NCI-H510A treated with DMSO at 0.1 percent for 48 hours (cell line): ENCODE data around the gene MCU.
A peak's percentile ranks its signal among the peaks of the same experiment; 100 is the strongest.
"Not testable (repeated sequence)": the region's sequence is repeated elsewhere in the genome, so short reads cannot be mapped to it uniquely, and the experiment has no call there.

Source experiments
- DNase-seq: peaks from one replicate; lab custom pipeline; 2025; lab: John Stamatoyannopoulos, UW

Gene MCU

DNA sequence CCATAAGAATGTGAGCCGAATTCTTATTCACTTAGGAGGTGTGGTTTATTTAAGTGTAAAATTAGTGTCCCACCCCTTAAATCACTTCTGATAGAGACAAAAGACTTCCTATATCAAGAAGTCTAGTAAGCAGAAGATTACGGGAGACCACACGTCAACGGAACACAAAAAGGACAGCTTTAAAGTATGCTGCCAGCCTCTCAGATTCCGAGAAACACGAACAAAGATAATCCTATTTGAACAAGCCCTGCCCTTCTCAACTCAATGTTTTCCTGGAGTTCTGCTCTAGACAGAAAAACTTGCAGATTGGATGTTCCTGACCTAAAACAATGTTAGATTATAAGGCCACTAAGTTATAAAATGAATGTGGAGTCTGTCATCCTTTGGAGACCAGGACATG is 4.9 kb upstream of the MCU start:
- DNase-seq, result no peak

- peak; percentile 19 for DNase-seq
Measured at GRCh38 chr10:72688208-72688651, 3.7 kb upstream of the MCU start.

GRCh38 chr10:72689660-72690059 is 2.3 kb upstream of the MCU start:
- no peak for DNase-seq

DNA sequence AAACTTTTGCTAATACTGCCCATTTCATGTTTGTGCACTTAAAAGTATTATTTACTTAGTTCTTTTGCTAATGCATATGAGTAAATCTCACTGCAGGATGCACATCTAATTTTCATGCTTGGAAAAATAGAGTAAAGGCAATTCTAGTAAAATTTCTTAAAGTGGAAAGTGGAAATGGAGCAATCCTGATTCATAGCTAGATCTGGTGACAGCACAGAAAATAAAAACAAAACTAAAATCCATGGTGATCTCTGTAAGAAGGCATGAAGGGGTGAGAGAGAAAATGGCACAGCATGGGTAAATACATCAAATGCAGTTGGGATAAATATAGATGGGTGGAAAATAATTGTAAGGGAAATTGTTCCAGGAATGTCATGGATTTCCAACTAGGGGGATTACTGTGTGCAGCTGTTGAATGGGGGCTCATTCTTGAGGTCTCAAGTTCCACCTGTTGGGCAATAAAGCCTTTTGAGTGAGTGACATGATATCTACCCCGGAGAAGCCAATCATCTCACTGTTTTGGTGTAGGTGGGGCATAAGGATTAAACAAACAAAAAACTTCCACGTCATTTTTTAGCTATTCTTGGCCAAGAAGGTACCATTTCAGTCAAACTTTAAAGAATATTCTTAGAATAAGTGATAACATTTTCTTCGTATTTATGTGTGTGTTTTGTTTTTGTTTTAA is 1.7 kb upstream of the MCU start:
- no peak for DNase-seq

- no peak for DNase-seq
Measured at GRCh38 chr10:72691470-72691862, 477 bp upstream of the MCU start.

GRCh38 chr10:72692744-72692993 is 726 bp downstream of the MCU start:
- no peak for DNase-seq

DNA sequence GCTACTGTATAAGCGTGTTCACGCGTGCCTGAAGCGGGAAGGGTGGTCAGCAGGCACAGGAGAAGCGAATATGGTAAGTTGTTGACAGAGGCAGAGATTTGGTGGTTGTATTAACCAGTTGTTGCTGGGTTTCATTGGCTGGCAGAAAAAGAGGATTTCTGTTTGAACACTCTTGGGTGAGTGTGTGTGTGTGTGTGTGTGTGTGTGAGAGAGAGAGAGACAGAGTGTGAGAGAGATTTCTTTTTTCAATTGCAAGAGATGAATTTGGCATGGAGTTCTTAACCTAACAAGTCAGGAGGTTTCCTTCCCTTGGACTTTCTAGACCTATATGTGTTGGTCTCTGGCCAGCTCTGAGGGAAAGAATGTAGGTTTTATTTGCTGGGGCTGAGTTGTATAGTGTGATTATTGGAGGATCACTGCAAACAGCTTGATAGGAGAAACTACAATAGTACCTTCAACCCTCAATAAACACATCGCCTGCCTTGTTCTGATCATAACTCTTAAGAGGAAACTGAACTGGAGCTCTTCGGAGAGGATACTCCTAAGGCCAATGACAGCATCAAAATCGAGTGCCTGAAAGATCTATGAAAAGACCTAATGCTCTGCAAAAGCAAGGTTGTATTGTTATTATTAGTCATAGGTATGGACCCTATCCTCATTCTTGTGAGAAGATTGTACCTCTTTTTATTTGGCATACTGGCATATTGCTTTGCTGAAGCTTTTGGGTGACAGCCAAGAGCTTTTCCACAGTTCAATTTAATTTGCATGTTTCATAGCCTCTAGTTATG is 1.2 kb downstream of the MCU start:
- peak; percentile 16 for DNase-seq

GRCh38 chr10:72694476-72695369 is 2.8 kb downstream of the MCU start:
- DNase-seq, result peak; percentile 23

DNA sequence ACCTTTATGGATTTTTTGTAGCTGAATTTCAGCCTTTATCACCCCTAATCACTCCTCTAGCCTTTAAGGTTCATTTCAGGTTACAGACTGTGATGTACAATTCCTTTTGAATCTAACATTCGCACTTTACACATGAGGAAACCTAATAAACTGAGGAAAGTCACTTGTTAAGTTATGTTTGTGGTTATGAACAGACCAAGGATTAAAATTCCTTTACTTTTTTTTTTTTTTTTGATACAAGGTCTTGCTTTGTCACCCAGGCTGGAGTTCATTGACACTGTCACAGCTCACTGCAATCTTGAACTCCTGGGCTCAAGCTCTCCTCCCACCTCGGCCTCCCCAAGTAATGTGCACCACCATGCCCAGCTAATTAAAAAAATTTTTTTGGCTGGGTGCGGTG is 3.6 kb downstream of the MCU start:
- DNase-seq, result no peak

- DNase-seq, result no peak
Measured at GRCh38 chr10:72697716-72698115, 5.8 kb downstream of the MCU start.

DNA sequence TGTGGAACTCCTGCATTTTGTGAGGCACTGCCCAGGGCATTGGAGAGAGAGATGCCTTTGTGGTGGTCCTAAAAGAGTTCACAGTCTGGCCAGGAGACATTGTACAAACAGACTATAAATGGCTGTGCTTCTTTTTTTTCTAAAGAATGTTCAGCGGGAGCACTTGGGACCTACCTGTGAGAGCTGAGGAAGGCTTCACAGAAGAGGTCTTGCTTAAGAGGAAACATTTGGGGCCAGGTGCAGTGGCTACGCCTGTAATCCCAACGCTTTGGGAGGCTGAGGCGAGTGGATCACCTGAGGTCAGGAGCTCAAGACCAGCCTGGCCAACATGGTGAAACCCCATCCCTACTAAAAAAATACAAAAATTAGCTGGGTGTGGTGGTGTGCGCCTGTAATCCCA is 10.5 kb downstream of the MCU start:
- DNase-seq, result not testable (repeated sequence)

GRCh38 chr10:72702868-72703581 is 11.1 kb downstream of the MCU start:
- DNase-seq, result no peak

GRCh38 chr10:72704117-72704516 is 12.2 kb downstream of the MCU start:
- DNase-seq, result no peak

DNA sequence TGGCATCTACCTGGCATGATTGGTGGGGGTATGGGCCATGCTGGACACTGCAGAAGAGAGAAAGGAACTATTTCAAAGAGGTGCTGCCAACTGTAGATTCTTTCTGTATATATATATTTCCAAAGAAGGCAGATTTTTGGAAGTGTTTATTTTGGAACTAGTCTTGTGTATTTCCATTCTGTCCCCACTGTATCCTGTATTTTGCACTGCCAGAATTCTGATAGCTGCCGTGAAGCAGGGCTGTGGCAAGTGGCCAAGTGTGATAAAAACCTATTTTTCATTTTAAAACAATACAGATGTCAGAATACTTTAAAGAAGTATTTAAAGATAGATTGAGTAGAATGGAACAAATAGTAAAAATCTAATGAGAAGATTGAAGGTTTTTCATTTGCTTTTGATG is 17.1 kb downstream of the MCU start:
- no peak for DNase-seq

GRCh38 chr10:72712136-72712535 is 20.2 kb downstream of the MCU start:
- DNase-seq, result no peak

DNA sequence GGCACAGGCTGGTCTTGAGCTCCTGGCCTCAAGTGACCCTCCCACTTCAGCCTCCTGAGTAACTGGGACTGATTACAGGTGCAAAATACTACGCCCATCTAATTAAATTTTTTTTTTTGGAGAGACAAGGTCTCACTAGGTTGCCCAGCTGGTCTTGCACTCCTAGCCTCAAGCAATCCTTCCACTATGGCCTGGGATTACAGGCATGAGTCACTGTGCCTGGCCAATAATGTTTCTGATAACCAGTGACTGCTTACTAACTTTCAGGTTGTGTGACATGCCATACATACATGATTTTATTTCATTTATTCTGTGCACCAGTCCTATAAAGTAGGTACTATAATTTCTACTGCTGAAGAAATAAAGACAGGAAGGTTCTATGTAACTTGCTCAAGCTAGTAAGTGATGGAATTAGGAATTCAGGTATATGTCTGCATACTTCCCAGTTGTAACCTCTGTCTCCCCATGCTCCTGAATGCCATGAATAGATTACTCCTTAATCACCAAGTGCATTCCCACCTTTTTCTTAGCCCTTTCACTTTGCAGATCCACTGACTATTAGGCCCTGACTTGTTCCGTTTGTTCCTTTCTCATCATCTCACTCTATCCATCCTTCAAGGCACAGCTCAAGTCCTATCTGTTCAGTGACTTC is 28.1 kb downstream of the MCU start:
- no peak for DNase-seq

DNA sequence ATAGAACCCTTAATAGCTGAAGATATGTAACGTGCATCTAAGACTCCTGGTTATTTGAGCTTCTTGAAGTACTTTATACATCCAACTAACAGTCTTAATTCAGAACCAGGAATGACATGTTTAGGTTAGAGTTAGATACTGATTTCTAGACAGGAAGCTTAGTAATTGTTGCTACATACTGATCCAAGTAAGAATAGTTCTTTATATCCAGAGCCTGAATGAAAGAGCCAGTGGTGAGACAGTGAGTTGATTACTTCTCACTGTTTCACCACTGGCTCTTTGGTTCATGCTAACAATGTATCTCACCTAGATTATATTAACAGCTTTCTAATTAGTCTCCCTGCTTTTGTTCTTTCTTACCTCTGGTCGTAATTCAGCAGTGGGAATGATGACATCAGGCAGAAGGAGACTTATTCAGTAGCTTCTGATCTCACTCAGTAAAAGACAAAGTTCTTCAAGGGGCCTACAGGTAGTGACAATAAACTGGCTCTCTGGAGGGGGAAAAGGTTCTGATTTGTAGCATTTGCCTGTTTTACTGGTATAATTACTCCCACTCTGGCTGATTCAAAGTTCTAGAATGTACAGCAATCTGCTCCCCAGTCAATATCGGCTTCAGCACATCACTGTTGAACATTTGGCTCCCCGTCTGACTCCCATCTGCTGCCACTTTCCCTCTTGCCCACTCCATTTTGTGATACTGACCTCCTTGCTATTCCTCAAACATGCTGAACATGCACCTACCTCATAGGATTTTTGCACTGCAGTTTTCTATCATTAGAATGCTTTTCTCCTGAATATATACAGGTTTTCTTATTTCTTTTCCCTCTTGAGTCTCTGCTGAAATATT is 29.1 kb downstream of the MCU start:
- DNase-seq, result no peak

- DNase-seq, result no peak
Measured at GRCh38 chr10:72727130-72727529, 35.2 kb downstream of the MCU start.

DNA sequence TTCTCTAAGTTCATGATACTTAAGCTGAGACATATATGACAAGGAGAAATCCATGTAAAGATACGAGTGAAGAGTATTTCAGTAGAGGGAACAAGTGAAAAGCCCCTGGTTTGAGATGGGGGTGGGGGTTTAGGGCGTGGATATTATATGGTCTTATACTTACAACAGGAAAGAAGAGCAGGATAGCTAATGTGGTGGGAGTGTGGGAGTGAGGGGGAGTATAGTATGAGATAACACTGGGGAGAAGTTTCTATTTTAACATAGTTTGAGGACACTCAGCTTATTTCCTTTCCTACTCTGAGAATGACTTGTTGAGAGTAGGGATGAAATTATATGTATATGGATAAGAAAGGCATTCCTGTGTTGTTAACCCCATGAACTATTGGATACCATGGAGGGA is 36.5 kb downstream of the MCU start:
- no peak for DNase-seq

DNA sequence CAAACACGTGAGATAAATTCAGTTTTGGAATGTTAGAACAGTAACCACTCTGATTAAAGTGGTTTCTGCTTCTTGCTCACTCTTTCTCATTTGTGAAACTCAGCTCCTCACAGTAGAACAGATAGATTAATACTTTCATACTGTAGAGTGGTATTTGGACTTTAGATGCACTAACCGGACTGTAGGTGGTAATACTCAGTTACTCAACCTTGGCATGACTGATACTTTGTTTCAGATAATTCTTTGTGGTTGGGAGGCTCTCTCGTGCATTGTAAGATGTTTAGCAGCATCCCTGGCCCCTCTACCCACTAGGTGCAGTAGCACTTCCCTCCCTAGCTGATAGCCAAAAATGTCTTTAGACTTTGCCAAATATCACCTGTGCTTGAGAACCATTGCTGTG is 37.6 kb downstream of the MCU start:
- no peak for DNase-seq

DNA sequence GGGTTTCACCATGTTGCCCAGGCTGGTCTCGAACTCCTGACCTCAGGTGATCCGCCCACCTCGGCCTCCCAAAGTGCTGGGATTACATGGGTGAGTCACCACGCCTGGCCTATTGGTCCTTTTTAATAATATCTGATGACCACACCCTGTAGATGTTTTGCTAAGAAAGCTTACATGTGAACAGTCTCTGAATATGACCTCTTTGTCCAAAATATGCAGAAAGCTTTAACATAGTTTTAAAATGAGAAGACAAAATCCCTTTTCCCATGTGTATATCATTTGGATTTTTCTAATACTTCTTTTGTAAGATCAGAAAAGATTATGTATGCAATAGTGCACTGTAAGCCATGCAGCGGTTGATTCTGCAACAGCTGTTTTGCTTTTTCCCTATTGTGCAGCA is 38.5 kb downstream of the MCU start:
- DNase-seq, result no peak
